Heart left ventricle (tissue), 16 donors: ENCODE data around the gene ARMH3. TPM values are rescaled to one million over a fixed set of nuclear protein-coding genes. Genes with fewer than 3 reads are reported as not detected.

ENCODE experiments used
- ATAC-seq, 4 donors: fragments of 200-7000 bp; cut with Tn5 transposase; one replicate each; pipeline ENCODE4 v1.9.1; 2020 to 2022; ENCODE audit warnings: moderate library complexity in 4 of 4, mild to moderate bottlenecking in 3 of 4, moderate number of reproducible peaks in 1 of 4
- DNase-seq, 5 donors: peaks; one replicate each; pipeline ENCODE4 v3.0.0-alpha.2; 2020
- H3K27ac ChIP-seq, 12 donors: fragments of 200-600 bp; sonication (generic) in 4 of 12; one replicate each; pipeline versions ENCODE4 v1.5.0 to v1.8.0; 2016 to 2022; ENCODE audit warnings: mild to moderate bottlenecking in 2 of 12
- H3K27me3 ChIP-seq, 9 donors: fragments of 200-600 bp; sonication (generic) in 2 of 9; one replicate each; pipeline versions ENCODE4 v1.5.1 to v1.8.0; 2016 to 2022; ENCODE audit warnings: mild to moderate bottlenecking in 3 of 9
- H3K36me3 ChIP-seq, 9 donors: fragments of 200-600 bp; sonication (generic) in 2 of 9; one replicate each; pipeline versions ENCODE4 v1.5.0 to v1.8.0; 2018 to 2022; ENCODE audit warnings: mild to moderate bottlenecking in 2 of 9
- H3K4me1 ChIP-seq, 12 donors: fragments of 200-600 bp; sonication (generic) in 4 of 12; one replicate each; pipeline versions ENCODE4 v1.5.0 to v1.8.0; 2016 to 2022; ENCODE audit warnings: mild to moderate bottlenecking in 3 of 12
- H3K4me3 ChIP-seq, 12 donors: fragments of 200-600 bp; sonication (generic) in 4 of 12; one replicate each; pipeline versions ENCODE4 v1.5.0 to v1.8.0; 2017 to 2022; ENCODE audit warnings: mild to moderate bottlenecking in 9 of 12, moderate library complexity in 4 of 12
- H3K9me3 ChIP-seq, 12 donors: fragments of 200-600 bp; sonication (generic) in 4 of 12; one replicate each; pipeline versions ENCODE4 v1.5.0 to v1.8.0; 2016 to 2022; ENCODE audit warnings: mild to moderate bottlenecking in 1 of 12
- POLR2A ChIP-seq, 2 donors: fragments of 450-650 bp; IDR thresholded peaks; one replicate each; pipeline ENCODE4 v1.6.1; 2017; ENCODE audit warnings: antibody characterized with exemption in 2 of 2, mild to moderate bottlenecking in 2 of 2, moderate library complexity in 2 of 2
- WGBS, 4 donors: extraction: QIAGEN DNeasy Blood & Tissue Kit in 2 of 4; methylation state at CpG; one replicate each; pipeline versions ENCODE4 v1.1.5 to v1.1.7; 2013 to 2018; 5-methylcytosine and 5-hydroxymethylcytosine counted together
- intact Hi-C, 10 donors: fragments of 100-400 bp; cut with DNase I; formaldehyde crosslinking; loops; one replicate each; pipeline versions ENCODE4 v1.11.1 to v1.14.2; 2022
- polyA plus RNA-seq, 2 donors: library from polyadenylated mRNA; stranded (reverse); fragments of 200-250 nt; gene quantifications; one replicate each; pipeline ENCODE4 v1.2.3, GENCODE V29; 2013
- total RNA-seq, 9 donors: library from RNA; depleted of rRNA in 2 of 9; stranded (reverse); fragments of >200 nt in 2 of 9; fragmentation: NEBNext Ultra II Directional in 3 of 9; extraction: Animal tissue kit (Norgen Biotek cat#: 25700) in 3 of 9; gene quantifications; one replicate each; pipeline versions ENCODE4 v1.1.0 to v1.2.4, GENCODE V29; 2016 to 2023
- TF ChIP-seq, protein P1 (sequence below), 12 donors: fragments of 200-600 bp; sonication (generic) in 4 of 12; IDR thresholded peaks; one replicate each; pipeline versions ENCODE4 v1.5.0 to v1.8.0; 2018 to 2022; ENCODE audit warnings: antibody characterized with exemption in 12 of 12, mild to moderate bottlenecking in 5 of 12
- donor health status: ischemic (EF 13 %, LVEDD 7.1; RV severe dilation, severe dysfunction).
- donor health status: healthy with polysubstance abuse.
- donor health status: DM: no; HTN: yes; CAD: no.
- donor health status: DM: no; HTN: no; CAD: no.
- donor health status: ischemic (EF 25% LVEDD 6.9; RV normal size, moderate dysfunction).
- donor health status: ischemic (EF 25% LVEDD 5.7; RV mildly dilated, moderate dysfunction).
- donor health status: healthy.
- donor health status: DM: yes; HTN: yes; CAD: no.
- donor health status: ischemic (EF 35%, LVEDD 5.7; RV mildly dilated, moderate dysfunction).
- donor health status: nonischemic (EF 11% LVEDD 7.7; RV severe dilation, severe dysfunction).
- donor health status: DM: yes; HTN: yes; CAD: no.
- donor health status: PGD.
- donor health status: ischemic (EF 29% LVEDD 5.4; RV normal size, mild dysfunction).
- donor health status: nonischemic (EF 23%, LVEDD 6.1; RV moderate dilation, normal function).

ARMH3 gene
- total and polyA plus RNA-seq, 11 donors = 28.5 to 84.2 (median 43.9) TPM

DNA sequence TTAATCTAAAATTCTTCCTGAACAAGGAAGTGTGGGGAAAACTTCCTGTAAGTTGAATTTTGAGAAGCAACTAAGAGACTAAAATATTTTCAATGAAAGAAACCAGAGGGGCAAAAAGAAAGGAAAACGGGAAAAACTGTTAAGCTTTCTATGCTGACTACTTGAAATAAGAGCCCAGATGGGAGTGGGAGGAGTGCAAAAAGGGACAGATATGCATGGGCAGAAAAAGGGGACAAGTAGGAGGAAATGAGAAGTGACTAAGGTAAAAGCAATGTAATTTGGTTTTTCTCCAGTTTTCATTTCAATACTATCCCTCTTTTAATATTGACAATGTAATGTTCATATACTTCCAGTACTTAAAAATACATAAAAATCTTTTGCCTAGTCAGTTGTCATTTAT is 248.8 kb downstream of the ARMH3 start:
- H3K36me3 ChIP-seq = peaks cover 0 to 100% (median 99%) of the 10 kb centered on the region in 9 donors
- peaks cover 0 to 23% (median 6%) of the 10 kb centered on the region in 12 donors for H3K4me1 ChIP-seq
- no peaks in the 10 kb centered on the region for H3K27me3 ChIP-seq
- intact Hi-C loops = no loop called here
- ATAC-seq = no peak
- H3K4me3 ChIP-seq = no peak overlapping the region
- TF ChIP-seq, protein P1, sequence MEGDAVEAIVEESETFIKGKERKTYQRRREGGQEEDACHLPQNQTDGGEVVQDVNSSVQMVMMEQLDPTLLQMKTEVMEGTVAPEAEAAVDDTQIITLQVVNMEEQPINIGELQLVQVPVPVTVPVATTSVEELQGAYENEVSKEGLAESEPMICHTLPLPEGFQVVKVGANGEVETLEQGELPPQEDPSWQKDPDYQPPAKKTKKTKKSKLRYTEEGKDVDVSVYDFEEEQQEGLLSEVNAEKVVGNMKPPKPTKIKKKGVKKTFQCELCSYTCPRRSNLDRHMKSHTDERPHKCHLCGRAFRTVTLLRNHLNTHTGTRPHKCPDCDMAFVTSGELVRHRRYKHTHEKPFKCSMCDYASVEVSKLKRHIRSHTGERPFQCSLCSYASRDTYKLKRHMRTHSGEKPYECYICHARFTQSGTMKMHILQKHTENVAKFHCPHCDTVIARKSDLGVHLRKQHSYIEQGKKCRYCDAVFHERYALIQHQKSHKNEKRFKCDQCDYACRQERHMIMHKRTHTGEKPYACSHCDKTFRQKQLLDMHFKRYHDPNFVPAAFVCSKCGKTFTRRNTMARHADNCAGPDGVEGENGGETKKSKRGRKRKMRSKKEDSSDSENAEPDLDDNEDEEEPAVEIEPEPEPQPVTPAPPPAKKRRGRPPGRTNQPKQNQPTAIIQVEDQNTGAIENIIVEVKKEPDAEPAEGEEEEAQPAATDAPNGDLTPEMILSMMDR (IDR thresholded peaks at IDR 0.05) = no peak
- TF ChIP-seq POLR2A (IDR thresholded peaks at IDR 0.05) = no peak
- H3K27ac ChIP-seq = no peak overlapping the region
- H3K9me3 ChIP-seq = no peaks in the 10 kb centered on the region
- WGBS, 4 donors = 83 to 85% (median 83%) methylated on average over 1 of the region's 1 CpG
- DNase-seq = no peak

DNA sequence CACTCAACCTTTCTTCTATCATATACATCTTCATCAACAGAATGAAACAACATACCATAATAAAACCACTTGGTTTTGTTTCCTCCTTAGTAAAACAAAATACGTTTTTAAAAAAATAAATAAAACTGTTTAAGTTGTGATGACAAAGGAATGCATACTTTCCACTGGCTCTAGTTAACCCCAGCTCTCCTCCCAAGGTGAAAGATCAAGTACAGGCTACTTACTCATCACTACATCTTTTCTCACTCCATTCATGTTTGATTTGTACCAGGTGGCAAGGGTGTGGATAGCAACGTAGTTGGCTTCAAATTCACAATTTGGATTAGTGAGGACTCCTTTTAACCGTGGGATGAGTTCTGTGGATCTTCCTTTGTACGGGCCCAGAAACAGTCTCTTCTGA is 252.5 kb downstream of the ARMH3 start:
- no peaks in the 10 kb centered on the region for H3K27me3 ChIP-seq
- TF ChIP-seq, protein P1 (IDR thresholded peaks at IDR 0.05) = no peak
- no peak for TF ChIP-seq POLR2A (IDR thresholded peaks at IDR 0.05)
- WGBS, 4 donors = 70 to 74% (median 71%) methylated on average over 4 of the region's 4 CpGs
- H3K36me3 ChIP-seq = peaks cover 0 to 100% (median 100%) of the 10 kb centered on the region in 9 donors
- ATAC-seq (no peak), DNase-seq (no peak)
- H3K9me3 ChIP-seq = no peaks in the 10 kb centered on the region
- peaks cover 0 to 9% (median 0%) of the 10 kb centered on the region in 12 donors for H3K4me1 ChIP-seq
- no peak overlapping the region for H3K4me3 ChIP-seq
- intact Hi-C loops = no loop called here
- H3K27ac ChIP-seq = no peak overlapping the region

DNA sequence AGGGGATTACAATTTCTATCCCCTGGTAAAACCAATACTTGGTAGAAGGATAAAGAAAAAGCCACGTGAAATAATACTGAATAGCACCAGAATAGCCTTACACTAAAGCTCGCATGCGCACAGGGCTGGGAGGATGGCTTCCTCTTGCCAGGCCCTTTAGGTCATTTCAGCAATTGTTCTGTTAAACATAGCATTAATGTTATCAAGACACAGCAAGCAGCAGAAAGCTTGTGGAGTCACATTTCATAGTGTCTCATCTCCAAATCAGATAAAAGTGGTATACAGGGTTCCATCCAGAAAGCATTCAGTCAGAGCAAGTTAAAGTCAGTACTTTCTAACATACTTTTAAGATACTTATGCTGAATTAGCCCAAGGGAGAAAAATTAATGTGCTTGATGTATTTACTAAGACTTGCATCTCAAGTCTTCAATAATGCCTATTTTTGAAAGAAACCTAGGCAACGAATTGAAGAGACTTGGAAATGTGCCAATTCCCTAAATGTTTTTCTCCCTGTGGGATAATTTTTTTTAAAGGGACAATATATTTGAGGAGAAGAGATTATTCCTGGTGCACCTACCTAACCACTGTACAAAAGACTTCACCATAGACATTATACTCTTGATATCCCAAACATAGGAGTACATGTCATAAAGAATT is 258.4 kb downstream of the ARMH3 start:
- peaks cover 0 to 100% (median 100%) of the 10 kb centered on the region in 9 donors for H3K36me3 ChIP-seq
- H3K9me3 ChIP-seq = no peaks in the 10 kb centered on the region
- ATAC-seq = peak in 1 of 4 donors; percentile 10
- no peaks in the 10 kb centered on the region for H3K27me3 ChIP-seq
- H3K4me1 ChIP-seq = peaks cover 0 to 16% (median 3%) of the 10 kb centered on the region in 12 donors
- no peak for DNase-seq
- H3K27ac ChIP-seq = no peak overlapping the region
- intact Hi-C loops = no loop called here
- TF ChIP-seq, protein P1 (IDR thresholded peaks at IDR 0.05) = no peak
- TF ChIP-seq POLR2A (IDR thresholded peaks at IDR 0.05) = no peak
- no peak overlapping the region for H3K4me3 ChIP-seq
- 52 to 62% (median 61%) methylated on average over 4 of the region's 4 CpGs for WGBS, 4 donors

Other genes with a start within 250 kb of the ARMH3 start
- gene OGA, start 237.7 kb downstream of the ARMH3 start, total RNA-seq = 100 to 1,000 TPM in 4 of 9 donors, 10 to 100 TPM in 5; 53.8 to 164 (median 92.6) TPM
- gene OGA, start 237.7 kb downstream of the ARMH3 start, polyA plus RNA-seq = 10 to 100 TPM; 42.1 to 42.4 TPM
- 100 to 1,000 TPM in 7 of 9 donors, 10 to 100 TPM in 2; 85.1 to 862 (median 174) TPM for gene KCNIP2, start 212.4 kb downstream of the ARMH3 start, total RNA-seq
- 100 to 1,000 TPM; 214 to 262 TPM for gene KCNIP2, start 212.4 kb downstream of the ARMH3 start, polyA plus RNA-seq
- 10 to 100 TPM in 6 of 9 donors, 1 to 10 TPM in 3; 7.8 to 23.1 (median 12.4) TPM for gene HPS6, start 9.2 kb upstream of the ARMH3 start, total RNA-seq
- gene HPS6, start 9.2 kb upstream of the ARMH3 start, polyA plus RNA-seq = 10 to 100 TPM in 1 of 2 donors, 1 to 10 TPM in 1; 7.6 to 12.9 TPM
- 10 to 100 TPM; 38.7 to 63.2 (median 53.5) TPM for gene LDB1, start 64.2 kb upstream of the ARMH3 start, total RNA-seq
- gene LDB1, start 64.2 kb upstream of the ARMH3 start, polyA plus RNA-seq = 10 to 100 TPM; 29.5 to 39.4 TPM
- gene PPRC1, start 76.9 kb upstream of the ARMH3 start, total RNA-seq = 10 to 100 TPM in 8 of 9 donors, 1 to 10 TPM in 1; 10.0 to 21.5 (median 14.9) TPM
- gene PPRC1, start 76.9 kb upstream of the ARMH3 start, polyA plus RNA-seq = 10 to 100 TPM; 10.7 to 17.9 TPM
- 10 to 100 TPM; 24.0 to 67.5 (median 29.0) TPM for gene NOLC1, start 96.2 kb upstream of the ARMH3 start, total RNA-seq
- 10 to 100 TPM; 10.1 to 37.5 TPM for gene NOLC1, start 96.2 kb upstream of the ARMH3 start, polyA plus RNA-seq
- under 1 TPM in 2 of 9 donors, not detected in 7; 0.20 to 0.25 TPM for gene ELOVL3, start 170.1 kb upstream of the ARMH3 start, total RNA-seq
- gene ELOVL3, start 170.1 kb upstream of the ARMH3 start, polyA plus RNA-seq = under 1 TPM in 1 of 2 donors, not detected in 1; 0.17 TPM
- gene PITX3, start 185.3 kb upstream of the ARMH3 start, total RNA-seq = 1 to 10 TPM in 6 of 9 donors, under 1 TPM in 3; 0.18 to 3.3 (median 1.3) TPM
- gene PITX3, start 185.3 kb upstream of the ARMH3 start, polyA plus RNA-seq = 1 to 10 TPM; 1.2 to 9.5 TPM
- 10 to 100 TPM; 39.9 to 70.0 (median 48.3) TPM for gene GBF1, start 189.4 kb upstream of the ARMH3 start, total RNA-seq
- gene GBF1, start 189.4 kb upstream of the ARMH3 start, polyA plus RNA-seq = 10 to 100 TPM; 15.5 to 46.3 TPM